ENCODE measurements around the gene CFAP299.
"Not testable (repeated sequence)": the region's sequence is repeated elsewhere in the genome, so short reads cannot be mapped to it uniquely, and the experiment has no call there.

CFAP299 gene

GRCh38 chr4:80425124-80426100 lies 89.9 kb downstream of the CFAP299 start:
- no peaks in the 10 kb centered on the region for H3K27me3 ChIP-seq (ENCODE audit: control insufficient read depth in 1 of 2, insufficient read depth in 2 of 2, low read length in 2 of 2)
- no peaks in the 10 kb centered on the region for H3K36me3 ChIP-seq (ENCODE audit: insufficient read depth, low read length)
- no peak overlapping the region for H3K4me3 ChIP-seq (ENCODE audit: low read depth in 1 of 2, low read length in 2 of 2)
- no peak overlapping the region for H3K9ac ChIP-seq (ENCODE audit: low read length)
- no peaks in the 10 kb centered on the region for H3K9me3 ChIP-seq (ENCODE audit: low read length)
- no peaks in the 10 kb centered on the region for H3K4me1 ChIP-seq (ENCODE audit: insufficient read depth, low read length)
- no peak overlapping the region for H3K27ac ChIP-seq (ENCODE audit: low read depth, low read length)

DNA sequence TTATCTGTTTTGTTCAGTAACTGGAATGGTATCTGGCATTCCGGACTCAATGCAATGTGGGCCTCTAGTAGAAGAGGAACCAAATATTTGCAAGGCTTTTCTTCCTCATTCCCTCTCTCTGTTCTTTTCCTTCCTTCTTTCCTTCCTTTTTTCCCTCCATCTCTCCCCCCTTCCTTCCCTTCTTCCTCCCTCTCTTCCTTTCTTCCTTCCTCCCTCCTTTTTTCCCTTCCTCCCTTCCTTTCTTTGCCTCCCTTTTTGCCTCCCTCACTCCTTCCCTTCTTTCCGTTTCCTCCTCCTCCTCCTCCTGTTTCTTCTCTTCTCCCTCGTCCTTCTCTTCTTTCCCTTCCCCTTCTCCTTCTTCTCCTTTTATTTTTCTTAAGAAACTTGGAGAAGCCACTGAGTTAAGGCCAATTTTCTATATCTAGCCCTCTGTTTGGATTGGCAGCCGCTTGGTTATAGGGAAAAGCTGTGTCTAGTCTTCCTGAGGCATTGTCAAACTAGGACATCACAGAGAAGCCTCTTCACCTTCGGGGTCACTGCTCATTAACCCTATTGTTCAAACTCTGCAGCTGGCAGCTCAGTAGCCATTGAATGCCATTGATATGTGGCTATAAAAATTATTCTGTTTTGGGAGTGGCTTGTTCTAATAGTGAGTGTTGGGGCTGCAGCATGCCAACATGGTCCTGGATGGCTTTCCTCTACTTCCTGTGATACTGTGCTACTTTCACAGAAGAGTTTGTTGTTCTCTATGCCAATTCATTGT lies 95.9 kb downstream of the CFAP299 start:
- Histone ChIP-seq H3K4me1 (ENCODE audit: insufficient read depth, low read length) (no peaks in the 10 kb centered on the region), H3K27ac (ENCODE audit: low read depth, low read length) (no peak overlapping the region), H3K9ac (ENCODE audit: low read length) (no peak overlapping the region), H3K4me3 (ENCODE audit: low read depth in 1 of 2, low read length in 2 of 2) (no peak overlapping the region), H3K36me3 (ENCODE audit: insufficient read depth, low read length) (no peaks in the 10 kb centered on the region), H3K9me3 (ENCODE audit: low read length) (no peaks in the 10 kb centered on the region), H3K27me3 (ENCODE audit: control insufficient read depth in 1 of 2, insufficient read depth in 2 of 2, low read length in 2 of 2) (no peaks in the 10 kb centered on the region)

- Histone ChIP-seq H3K27me3 (ENCODE audit: control insufficient read depth in 1 of 2, insufficient read depth in 2 of 2, low read length in 2 of 2) (no peaks in the 10 kb centered on the region), H3K4me3 (ENCODE audit: low read depth in 1 of 2, low read length in 2 of 2) (no peak overlapping the region), H3K9me3 (ENCODE audit: low read length) (no peaks in the 10 kb centered on the region), H3K36me3 (ENCODE audit: insufficient read depth, low read length) (no peaks in the 10 kb centered on the region), H3K9ac (ENCODE audit: low read length) (no peak overlapping the region), H3K27ac (ENCODE audit: low read depth, low read length) (no peak overlapping the region), H3K4me1 (ENCODE audit: insufficient read depth, low read length) (no peaks in the 10 kb centered on the region)
These were observed 98.7 kb downstream of the CFAP299 start for GRCh38 chr4:80434238-80434637.

DNA sequence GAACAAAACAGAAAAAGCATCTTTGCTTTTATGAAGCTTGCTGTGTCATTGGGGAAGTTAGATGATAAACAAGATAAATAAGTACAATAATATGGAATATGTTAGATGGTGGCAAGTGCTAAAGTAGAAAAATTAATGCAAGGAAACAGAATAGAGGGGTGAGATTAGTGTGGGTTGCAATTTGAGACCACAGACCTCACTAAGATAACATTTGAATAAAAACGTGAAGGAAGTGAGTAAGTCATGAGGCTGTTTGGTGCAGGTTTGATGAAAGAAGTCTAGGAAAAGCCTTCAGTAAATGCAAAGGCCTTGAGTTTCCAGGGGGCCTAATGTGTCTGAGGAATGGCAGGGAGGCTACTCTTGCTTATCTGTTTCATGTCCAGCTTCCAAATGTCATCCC lies 102.5 kb downstream of the CFAP299 start:
- no peaks in the 10 kb centered on the region for H3K4me1 ChIP-seq (ENCODE audit: insufficient read depth, low read length)
- no peaks in the 10 kb centered on the region for H3K9me3 ChIP-seq (ENCODE audit: low read length)
- H3K27ac ChIP-seq (ENCODE audit: low read depth, low read length), result no peak overlapping the region

GRCh38 chr4:80439294-80440061 lies 103.9 kb downstream of the CFAP299 start:
- H3K27me3 ChIP-seq (ENCODE audit: control insufficient read depth in 1 of 2, insufficient read depth in 2 of 2, low read length in 2 of 2); H3K4me3 ChIP-seq (ENCODE audit: low read depth in 1 of 2, low read length in 2 of 2); H3K27ac ChIP-seq (ENCODE audit: low read depth, low read length); H3K36me3 ChIP-seq (ENCODE audit: insufficient read depth, low read length); H3K9me3 ChIP-seq (ENCODE audit: low read length); H3K9ac ChIP-seq (ENCODE audit: low read length); H3K4me1 ChIP-seq (ENCODE audit: insufficient read depth, low read length): not testable (repeated sequence)

More for the DNA sequence above, 102.5 kb downstream of the CFAP299 start:
- H3K36me3 ChIP-seq (ENCODE audit: insufficient read depth, low read length), result no peaks in the 10 kb centered on the region
- H3K27me3 ChIP-seq (ENCODE audit: control insufficient read depth in 1 of 2, insufficient read depth in 2 of 2, low read length in 2 of 2), result no peaks in the 10 kb centered on the region
- H3K4me3 ChIP-seq (ENCODE audit: low read depth in 1 of 2, low read length in 2 of 2), result no peak overlapping the region
- H3K9ac ChIP-seq (ENCODE audit: low read length), result no peak overlapping the region

DNA sequence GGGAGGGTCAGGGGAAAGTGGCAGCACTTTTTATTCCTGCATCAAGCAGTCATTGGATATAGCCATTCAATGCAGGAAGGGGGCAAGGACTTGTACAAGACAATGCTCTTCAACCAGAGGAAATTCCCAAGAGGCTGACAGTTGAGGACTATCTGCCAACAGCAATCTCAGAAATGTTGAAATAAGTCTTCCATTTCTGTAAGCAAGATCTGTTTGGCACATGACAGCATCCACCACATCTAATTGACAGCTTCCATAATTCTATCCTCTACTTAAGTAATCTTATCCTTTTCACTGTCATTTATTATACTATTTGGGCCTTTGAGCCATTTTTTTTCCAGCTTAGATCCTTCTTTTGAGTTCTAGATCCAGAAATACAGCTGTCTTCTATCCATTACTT lies 110.7 kb downstream of the CFAP299 start:
- H3K9ac ChIP-seq (ENCODE audit: low read length), result no peak overlapping the region
- H3K27me3 ChIP-seq (ENCODE audit: control insufficient read depth in 1 of 2, insufficient read depth in 2 of 2, low read length in 2 of 2), result no peaks in the 10 kb centered on the region
- no peaks in the 10 kb centered on the region for H3K36me3 ChIP-seq (ENCODE audit: insufficient read depth, low read length)
- H3K27ac ChIP-seq (ENCODE audit: low read depth, low read length), result no peak overlapping the region
- H3K4me3 ChIP-seq (ENCODE audit: low read depth in 1 of 2, low read length in 2 of 2), result no peak overlapping the region
- H3K4me1 ChIP-seq (ENCODE audit: insufficient read depth, low read length), result no peaks in the 10 kb centered on the region
- H3K9me3 ChIP-seq (ENCODE audit: low read length), result no peaks in the 10 kb centered on the region

GRCh38 chr4:80446664-80447063 lies 111.1 kb downstream of the CFAP299 start:
- Histone ChIP-seq H3K27me3 (ENCODE audit: control insufficient read depth in 1 of 2, insufficient read depth in 2 of 2, low read length in 2 of 2) (no peaks in the 10 kb centered on the region), H3K9me3 (ENCODE audit: low read length) (no peaks in the 10 kb centered on the region), H3K27ac (ENCODE audit: low read depth, low read length) (no peak overlapping the region), H3K4me1 (ENCODE audit: insufficient read depth, low read length) (no peaks in the 10 kb centered on the region), H3K36me3 (ENCODE audit: insufficient read depth, low read length) (no peaks in the 10 kb centered on the region), H3K9ac (ENCODE audit: low read length) (no peak overlapping the region), H3K4me3 (ENCODE audit: low read depth in 1 of 2, low read length in 2 of 2) (no peak overlapping the region)

- H3K27me3 ChIP-seq (ENCODE audit: control insufficient read depth in 1 of 2, insufficient read depth in 2 of 2, low read length in 2 of 2), result no peaks in the 10 kb centered on the region
- H3K9me3 ChIP-seq (ENCODE audit: low read length), result no peaks in the 10 kb centered on the region
- H3K27ac ChIP-seq (ENCODE audit: low read depth, low read length), result no peak overlapping the region
- H3K9ac ChIP-seq (ENCODE audit: low read length), result no peak overlapping the region
- H3K4me3 ChIP-seq (ENCODE audit: low read depth in 1 of 2, low read length in 2 of 2), result no peak overlapping the region
- no peaks in the 10 kb centered on the region for H3K4me1 ChIP-seq (ENCODE audit: insufficient read depth, low read length)
- no peaks in the 10 kb centered on the region for H3K36me3 ChIP-seq (ENCODE audit: insufficient read depth, low read length)
These were observed 112.0 kb downstream of the CFAP299 start for GRCh38 chr4:80447493-80447892.

DNA sequence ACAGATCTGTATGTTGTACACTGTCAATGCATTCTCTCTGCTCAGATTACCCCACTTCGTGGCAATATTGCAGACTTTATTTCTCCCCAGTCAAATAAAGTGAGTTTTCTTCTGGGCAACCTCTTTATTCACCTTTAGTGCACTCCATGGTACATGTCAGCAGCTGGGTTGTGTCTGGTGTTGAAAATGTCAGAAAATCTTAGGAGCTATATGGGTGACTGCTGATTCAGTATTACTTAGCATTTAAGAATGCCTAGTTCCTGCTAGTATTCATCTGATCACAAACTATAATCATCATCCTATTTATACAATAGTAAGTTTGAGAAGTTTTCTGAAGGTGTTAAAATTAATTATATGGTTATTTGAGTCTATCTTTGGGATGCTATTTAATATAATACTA lies 112.5 kb downstream of the CFAP299 start:
- H3K4me3 ChIP-seq (ENCODE audit: low read depth in 1 of 2, low read length in 2 of 2), result no peak overlapping the region
- no peaks in the 10 kb centered on the region for H3K9me3 ChIP-seq (ENCODE audit: low read length)
- no peak overlapping the region for H3K27ac ChIP-seq (ENCODE audit: low read depth, low read length)
- no peaks in the 10 kb centered on the region for H3K4me1 ChIP-seq (ENCODE audit: insufficient read depth, low read length)
- no peaks in the 10 kb centered on the region for H3K36me3 ChIP-seq (ENCODE audit: insufficient read depth, low read length)
- no peak overlapping the region for H3K9ac ChIP-seq (ENCODE audit: low read length)
- no peaks in the 10 kb centered on the region for H3K27me3 ChIP-seq (ENCODE audit: control insufficient read depth in 1 of 2, insufficient read depth in 2 of 2, low read length in 2 of 2)

DNA sequence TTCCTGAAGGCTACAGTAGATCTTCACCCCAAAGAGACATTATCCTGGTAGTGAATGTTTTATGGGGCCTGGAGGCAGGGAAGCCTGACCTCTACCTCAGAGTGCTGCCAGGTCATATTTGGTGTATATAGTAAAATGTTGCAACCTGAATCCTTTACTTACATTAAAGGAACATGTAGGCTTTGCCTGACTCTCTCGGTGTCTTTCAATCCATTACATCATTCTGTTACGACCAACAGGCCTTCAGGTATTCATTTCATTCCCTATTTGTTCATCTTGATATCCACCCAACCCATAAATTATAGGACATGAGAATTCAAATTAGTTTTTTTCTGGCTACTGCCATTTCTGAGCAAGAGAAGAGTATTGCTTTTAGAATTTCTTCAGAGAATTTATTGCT lies 116.5 kb downstream of the CFAP299 start:
- no peaks in the 10 kb centered on the region for H3K36me3 ChIP-seq (ENCODE audit: insufficient read depth, low read length)
- no peaks in the 10 kb centered on the region for H3K9me3 ChIP-seq (ENCODE audit: low read length)
- H3K4me3 ChIP-seq (ENCODE audit: low read depth in 1 of 2, low read length in 2 of 2), result no peak overlapping the region
- H3K27ac ChIP-seq (ENCODE audit: low read depth, low read length), result no peak overlapping the region
- H3K9ac ChIP-seq (ENCODE audit: low read length), result no peak overlapping the region
- no peaks in the 10 kb centered on the region for H3K27me3 ChIP-seq (ENCODE audit: control insufficient read depth in 1 of 2, insufficient read depth in 2 of 2, low read length in 2 of 2)
- no peaks in the 10 kb centered on the region for H3K4me1 ChIP-seq (ENCODE audit: insufficient read depth, low read length)

- H3K9me3 ChIP-seq (ENCODE audit: low read length), result no peaks in the 10 kb centered on the region
- no peaks in the 10 kb centered on the region for H3K36me3 ChIP-seq (ENCODE audit: insufficient read depth, low read length)
- H3K27ac ChIP-seq (ENCODE audit: low read depth, low read length), result no peak overlapping the region
- H3K9ac ChIP-seq (ENCODE audit: low read length), result no peak overlapping the region
- H3K4me3 ChIP-seq (ENCODE audit: low read depth in 1 of 2, low read length in 2 of 2), result no peak overlapping the region
- no peaks in the 10 kb centered on the region for H3K4me1 ChIP-seq (ENCODE audit: insufficient read depth, low read length)
- no peaks in the 10 kb centered on the region for H3K27me3 ChIP-seq (ENCODE audit: control insufficient read depth in 1 of 2, insufficient read depth in 2 of 2, low read length in 2 of 2)
These were observed 117.2 kb downstream of the CFAP299 start for GRCh38 chr4:80452768-80453167.
